KMS-11 (cell line): ENCODE measurements around the gene ANOS1.

Experiments used
- H2AFZ ChIP-seq: fragments of 200-600 bp; sonication (generic); 2 replicates; pipeline ENCODE4 v1.6.1; 2016; ENCODE audit warnings: antibody characterized with exemption, mixed run types, low read depth
- H3K27ac ChIP-seq: fragments of 200-600 bp; sonication (generic); 2 replicates; pipeline ENCODE4 v1.6.1; 2016; ENCODE audit warnings: mild to moderate bottlenecking, mixed run types
- H3K27me3 ChIP-seq: fragments of 200-600 bp; sonication (generic); 2 replicates; pipeline ENCODE4 v1.6.1; 2017; ENCODE audit warnings: mild to moderate bottlenecking, low read depth, mixed run types, moderate library complexity; ENCODE audit not compliant: insufficient read depth
- H3K36me3 ChIP-seq: fragments of 200-600 bp; sonication (generic); 2 replicates; pipeline ENCODE4 v1.6.1; 2017; ENCODE audit warnings: mild to moderate bottlenecking, mixed run types; ENCODE audit not compliant: insufficient read depth
- H3K4me1 ChIP-seq: fragments of 200-600 bp; sonication (generic); 2 replicates; pipeline ENCODE4 v1.6.1; 2016; ENCODE audit warnings: mild to moderate bottlenecking, low read depth, mixed run types; ENCODE audit not compliant: poor library complexity, severe bottlenecking
- H3K4me2 ChIP-seq: fragments of 200-600 bp; sonication (generic); 2 replicates; pipeline ENCODE4 v1.7.0; 2016; ENCODE audit warnings: mild to moderate bottlenecking, mixed run types
- H3K4me3 ChIP-seq: fragments of 200-600 bp; sonication (generic); IDR thresholded peaks from 2 replicates; pipeline ENCODE4 v1.6.1; 2017; ENCODE audit warnings: low read depth, low read length, mixed read lengths; ENCODE audit not compliant: insufficient read depth
- H3K79me2 ChIP-seq: fragments of 200-600 bp; sonication (generic); 2 replicates; pipeline ENCODE4 v1.6.1; 2016; ENCODE audit warnings: low read depth, mixed run types; ENCODE audit not compliant: insufficient read depth
- H3K9ac ChIP-seq: fragments of 200-600 bp; sonication (generic); 2 replicates; pipeline ENCODE4 v1.6.1; 2016; ENCODE audit warnings: mild to moderate bottlenecking, mixed run types
- H4K20me1 ChIP-seq: fragments of 200-600 bp; sonication (generic); 2 replicates; pipeline ENCODE4 v1.6.1; 2016; ENCODE audit warnings: mild to moderate bottlenecking, mixed run types; ENCODE audit not compliant: insufficient read depth
- CTCF ChIP-seq: fragments of 200-600 bp; sonication (generic); conservative IDR thresholded peaks from 2 replicates; pipeline ENCODE4 v1.6.1; 2017; ENCODE audit warnings: low read depth, mild to moderate bottlenecking, antibody characterized with exemption, low read length, moderate library complexity, mixed read lengths

Gene ANOS1

DNA sequence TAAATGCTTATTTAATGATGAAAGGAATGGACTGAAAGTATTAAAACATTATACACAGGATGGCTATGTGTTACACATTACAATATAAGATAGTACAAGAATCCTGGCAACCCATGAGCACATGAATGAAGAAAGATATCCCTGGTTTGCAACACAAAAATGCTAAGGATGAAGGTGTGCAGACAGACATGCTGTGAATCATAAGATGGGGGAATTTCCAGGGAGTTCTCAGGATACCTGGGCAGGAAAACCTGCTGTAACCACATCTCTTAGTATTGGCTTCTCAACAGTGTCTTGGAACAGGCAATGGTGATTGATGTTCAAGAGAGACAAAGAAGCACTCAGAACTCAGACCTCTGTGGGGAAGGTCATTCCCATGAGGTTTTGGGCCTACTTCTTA is 23.9 kb upstream of the ANOS1 start:
- no peak overlapping the region for H3K4me2 ChIP-seq
- no peak overlapping the region for H3K9ac ChIP-seq
- no peaks in the 10 kb centered on the region for H4K20me1 ChIP-seq
- H3K79me2 ChIP-seq, result no peaks in the 10 kb centered on the region
- no peaks in the 10 kb centered on the region for H3K27me3 ChIP-seq
- H3K4me3 ChIP-seq, result no peak overlapping the region
- TF ChIP-seq CTCF, result no peak
- no peaks in the 10 kb centered on the region for H3K36me3 ChIP-seq
- no peak overlapping the region for H2AFZ ChIP-seq
- H3K4me1 ChIP-seq, result no peaks in the 10 kb centered on the region
- no peak overlapping the region for H3K27ac ChIP-seq

DNA sequence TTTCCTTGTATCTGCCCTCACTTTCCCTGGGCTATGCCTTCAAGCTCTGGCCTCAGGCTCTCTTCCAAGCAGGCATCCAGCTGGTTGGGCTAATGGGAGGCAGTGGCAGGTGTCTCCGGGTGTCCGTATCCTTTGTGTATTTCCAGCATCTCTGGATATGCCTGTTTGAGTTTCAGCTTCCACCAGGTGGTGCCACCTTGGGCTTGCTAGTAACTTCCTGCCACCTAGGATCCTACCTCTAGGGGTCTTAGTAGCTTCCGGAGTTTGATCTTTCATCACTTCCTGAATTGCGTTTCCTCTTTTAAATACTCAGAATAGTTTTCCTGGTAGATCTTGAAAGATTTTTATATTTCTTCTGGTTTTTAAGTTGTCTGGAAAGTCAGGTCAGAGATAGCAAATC is 23.2 kb upstream of the ANOS1 start:
- Histone ChIP-seq H3K4me2 (no peak overlapping the region), H3K27me3 (no peaks in the 10 kb centered on the region)

DNA sequence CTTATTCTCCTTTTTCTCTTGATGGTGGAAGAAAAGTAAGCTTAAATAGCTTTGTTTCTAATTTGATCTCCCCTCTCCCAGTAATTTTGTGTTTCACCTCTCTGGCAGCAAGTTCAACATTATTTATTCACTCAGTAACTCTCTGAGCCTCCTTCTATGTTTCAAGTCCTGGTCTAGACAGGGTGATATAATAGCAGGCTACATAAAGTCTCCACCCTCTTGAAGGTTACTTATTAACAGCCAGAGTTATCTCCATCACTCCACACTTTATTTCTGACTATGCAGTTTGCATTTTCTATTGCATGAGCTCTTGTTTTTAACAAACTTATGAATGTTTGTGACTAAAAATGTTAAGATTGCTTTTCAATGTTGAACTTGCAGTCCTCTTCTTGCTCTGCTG is 17.8 kb upstream of the ANOS1 start:
- no peaks in the 10 kb centered on the region for H3K36me3 ChIP-seq
- H3K27ac ChIP-seq, result no peak overlapping the region
- H3K27me3 ChIP-seq, result no peaks in the 10 kb centered on the region
- TF ChIP-seq CTCF, result no peak
- no peaks in the 10 kb centered on the region for H4K20me1 ChIP-seq
- no peaks in the 10 kb centered on the region for H3K79me2 ChIP-seq
- no peak overlapping the region for H3K4me3 ChIP-seq
- no peaks in the 10 kb centered on the region for H3K4me1 ChIP-seq
- no peak overlapping the region for H2AFZ ChIP-seq
- H3K4me2 ChIP-seq, result no peak overlapping the region
- H3K9ac ChIP-seq, result no peak overlapping the region

More for the DNA sequence above, 23.2 kb upstream of the ANOS1 start:
- no peak overlapping the region for H3K9ac ChIP-seq
- no peaks in the 10 kb centered on the region for H3K79me2 ChIP-seq
- no peak overlapping the region for H2AFZ ChIP-seq
- no peaks in the 10 kb centered on the region for H3K36me3 ChIP-seq
- no peaks in the 10 kb centered on the region for H4K20me1 ChIP-seq
- H3K4me1 ChIP-seq, result no peaks in the 10 kb centered on the region
- no peak overlapping the region for H3K27ac ChIP-seq
- H3K4me3 ChIP-seq, result no peak overlapping the region
- TF ChIP-seq CTCF, result no peak

DNA sequence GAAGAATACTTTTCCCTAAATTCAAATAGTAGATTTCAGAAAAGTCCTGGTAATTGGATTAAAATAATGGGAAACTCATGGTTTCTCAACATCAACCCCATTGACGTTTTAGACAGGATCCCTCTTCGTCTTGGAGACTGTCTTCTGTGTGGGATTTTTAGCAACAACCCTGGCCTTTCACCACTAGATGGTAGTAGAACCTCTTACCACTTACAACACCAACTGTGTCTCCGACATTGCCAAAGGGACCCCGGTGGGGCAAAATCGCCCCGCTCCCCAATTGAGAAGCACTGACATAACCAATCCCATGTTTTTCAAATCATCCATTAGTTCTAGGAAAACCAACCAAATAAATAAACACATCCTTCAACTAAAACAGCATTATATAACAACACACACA is 16.9 kb upstream of the ANOS1 start:
- H2AFZ ChIP-seq, result no peak overlapping the region
- no peaks in the 10 kb centered on the region for H3K36me3 ChIP-seq
- no peak overlapping the region for H3K9ac ChIP-seq
- H3K79me2 ChIP-seq, result no peaks in the 10 kb centered on the region
- no peaks in the 10 kb centered on the region for H3K4me1 ChIP-seq
- no peak overlapping the region for H3K4me2 ChIP-seq
- H3K4me3 ChIP-seq, result no peak overlapping the region
- H3K27me3 ChIP-seq, result no peaks in the 10 kb centered on the region
- no peak overlapping the region for H3K27ac ChIP-seq
- TF ChIP-seq CTCF, result no peak; the same call in 1 of the 2 replicates
- H4K20me1 ChIP-seq, result no peaks in the 10 kb centered on the region
